GM13977 (cell line): Measurements from ENCODE around the gene PLXNB1.

Source experiments
- DNase-seq: peaks from one replicate; pipeline ENCODE4 v3.0.0; 2012; ENCODE audit warnings: low spot score
- in situ Hi-C: fragments of 300-500 bp; cut with MboI; formaldehyde crosslinking; loops from one replicate; pipeline ENCODE4 v1.12.0; 2022; ENCODE audit warnings: low sequenced_read_pairs, low pct_unique_long_range_greater_than_20kb, mixed read lengths, inconsistent platforms; ENCODE audit not compliant: unreplicated experiment
- TF ChIP-seq, protein P1 (sequence below): IDR thresholded peaks from 2 replicates; pipeline ENCODE4 v1.5.1; 2012; ENCODE audit warnings: mild to moderate bottlenecking, control low read depth; ENCODE audit not compliant: insufficient read depth; ENCODE audit errors: extremely low read depth, missing control alignments

PLXNB1 gene

GRCh38 chr3:48416091-48416505, 13.8 kb downstream of the PLXNB1 start:
- TF ChIP-seq, protein P1, sequence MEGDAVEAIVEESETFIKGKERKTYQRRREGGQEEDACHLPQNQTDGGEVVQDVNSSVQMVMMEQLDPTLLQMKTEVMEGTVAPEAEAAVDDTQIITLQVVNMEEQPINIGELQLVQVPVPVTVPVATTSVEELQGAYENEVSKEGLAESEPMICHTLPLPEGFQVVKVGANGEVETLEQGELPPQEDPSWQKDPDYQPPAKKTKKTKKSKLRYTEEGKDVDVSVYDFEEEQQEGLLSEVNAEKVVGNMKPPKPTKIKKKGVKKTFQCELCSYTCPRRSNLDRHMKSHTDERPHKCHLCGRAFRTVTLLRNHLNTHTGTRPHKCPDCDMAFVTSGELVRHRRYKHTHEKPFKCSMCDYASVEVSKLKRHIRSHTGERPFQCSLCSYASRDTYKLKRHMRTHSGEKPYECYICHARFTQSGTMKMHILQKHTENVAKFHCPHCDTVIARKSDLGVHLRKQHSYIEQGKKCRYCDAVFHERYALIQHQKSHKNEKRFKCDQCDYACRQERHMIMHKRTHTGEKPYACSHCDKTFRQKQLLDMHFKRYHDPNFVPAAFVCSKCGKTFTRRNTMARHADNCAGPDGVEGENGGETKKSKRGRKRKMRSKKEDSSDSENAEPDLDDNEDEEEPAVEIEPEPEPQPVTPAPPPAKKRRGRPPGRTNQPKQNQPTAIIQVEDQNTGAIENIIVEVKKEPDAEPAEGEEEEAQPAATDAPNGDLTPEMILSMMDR, result no peak
- in situ Hi-C loops, result no loop called here

GRCh38 chr3:48415251-48415953, 14.5 kb downstream of the PLXNB1 start:
- TF ChIP-seq, protein P1, result no peak
- in situ Hi-C loops, result no loop called here
- no peak for DNase-seq

More at GRCh38 chr3:48416091-48416505, 13.8 kb downstream of the PLXNB1 start:
- no peak for DNase-seq

- DNase-seq, result no peak
- in situ Hi-C loops, result no loop called here
- TF ChIP-seq, protein P1, result no peak
Observed at GRCh38 chr3:48414376-48415250, 15.3 kb downstream of the PLXNB1 start.

DNA sequence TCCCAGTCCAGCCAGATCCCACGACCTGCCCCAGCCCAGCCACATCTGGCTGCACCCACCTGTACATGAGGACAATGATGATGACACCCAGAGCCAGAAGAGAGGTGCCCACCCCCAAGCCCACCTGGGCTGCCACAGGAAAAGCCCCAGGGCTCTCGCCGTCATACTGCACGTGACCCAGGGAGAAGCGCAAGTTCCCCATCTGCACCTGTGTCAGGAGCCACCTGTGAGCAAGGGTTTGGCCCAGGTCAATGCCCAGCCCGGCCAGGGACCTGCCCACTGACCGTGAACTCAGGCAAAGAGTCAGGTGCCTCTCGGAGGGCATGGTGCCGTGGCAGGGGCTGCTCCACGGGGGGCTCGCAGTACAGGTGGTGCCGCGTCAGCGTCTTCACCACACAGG, 16.3 kb downstream of the PLXNB1 start:
- DNase-seq, result no peak
- in situ Hi-C loops, result no loop called here
- TF ChIP-seq, protein P1, result no peak

DNA sequence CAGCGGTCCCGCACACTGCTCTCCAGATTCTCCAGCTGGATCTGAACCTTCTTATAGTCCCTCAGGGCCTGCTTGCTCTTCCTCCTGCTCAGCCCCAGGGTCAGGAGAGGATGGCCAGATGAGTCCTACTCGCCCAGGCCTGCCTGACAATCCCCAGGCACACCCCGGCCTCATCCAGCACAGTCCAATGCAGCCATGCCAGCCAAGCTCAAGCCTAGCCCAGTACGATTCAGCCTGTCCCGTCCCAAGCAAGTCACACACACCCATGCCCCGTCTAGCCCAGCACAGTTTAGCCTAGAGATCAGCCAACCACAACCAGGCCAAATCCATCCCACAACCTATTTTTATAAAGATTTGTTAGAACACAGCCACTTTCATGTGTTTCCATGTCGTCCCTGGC, 16.8 kb downstream of the PLXNB1 start:
- DNase-seq, result no peak
- in situ Hi-C loops, result no loop called here
- TF ChIP-seq, protein P1, result no peak

GRCh38 chr3:48412375-48413001, 17.4 kb downstream of the PLXNB1 start:
- no peak for DNase-seq
- in situ Hi-C loops, result no loop called here
- TF ChIP-seq, protein P1, result no peak
